Measurements from ENCODE around the gene TSPAN17.

DNA sequence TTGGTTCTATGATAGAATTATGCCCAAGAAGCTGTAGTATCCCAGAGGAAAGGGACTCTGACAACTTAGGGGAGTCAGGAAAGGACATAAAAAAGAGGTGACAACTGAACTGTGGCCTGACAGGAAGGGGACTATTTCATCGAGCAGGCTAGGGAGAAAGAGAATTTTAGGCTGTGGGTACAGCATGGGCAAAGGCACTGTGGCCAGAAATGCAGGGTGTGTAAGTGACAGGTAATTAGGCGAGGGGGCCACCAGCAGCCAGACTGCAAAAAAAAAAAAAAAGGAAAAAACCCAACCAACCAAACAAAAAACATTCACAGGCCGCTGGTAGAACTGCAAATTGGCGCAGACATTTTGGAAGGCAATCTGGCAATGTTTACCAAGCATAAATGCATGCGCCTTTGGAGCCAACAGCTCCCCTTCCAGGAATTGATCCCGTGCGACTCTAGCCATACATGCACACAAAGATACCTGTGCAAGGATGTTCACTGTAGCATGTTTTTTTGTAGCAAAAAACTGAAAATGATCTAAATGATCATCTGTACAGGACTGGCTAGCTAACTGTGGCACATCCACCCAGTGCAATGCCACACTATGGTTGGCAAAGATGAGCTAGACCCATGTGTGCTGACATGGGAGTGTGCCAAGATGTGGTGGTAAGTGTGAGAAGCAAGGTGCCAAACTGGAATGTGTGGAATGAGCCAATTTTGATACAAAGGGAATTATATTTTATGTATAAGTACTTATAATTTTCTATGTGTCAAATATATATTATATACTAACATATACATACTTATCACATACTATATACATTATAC lies 15.7 kb upstream of the TSPAN17 start:
- TF ChIP-seq, protein P1, sequence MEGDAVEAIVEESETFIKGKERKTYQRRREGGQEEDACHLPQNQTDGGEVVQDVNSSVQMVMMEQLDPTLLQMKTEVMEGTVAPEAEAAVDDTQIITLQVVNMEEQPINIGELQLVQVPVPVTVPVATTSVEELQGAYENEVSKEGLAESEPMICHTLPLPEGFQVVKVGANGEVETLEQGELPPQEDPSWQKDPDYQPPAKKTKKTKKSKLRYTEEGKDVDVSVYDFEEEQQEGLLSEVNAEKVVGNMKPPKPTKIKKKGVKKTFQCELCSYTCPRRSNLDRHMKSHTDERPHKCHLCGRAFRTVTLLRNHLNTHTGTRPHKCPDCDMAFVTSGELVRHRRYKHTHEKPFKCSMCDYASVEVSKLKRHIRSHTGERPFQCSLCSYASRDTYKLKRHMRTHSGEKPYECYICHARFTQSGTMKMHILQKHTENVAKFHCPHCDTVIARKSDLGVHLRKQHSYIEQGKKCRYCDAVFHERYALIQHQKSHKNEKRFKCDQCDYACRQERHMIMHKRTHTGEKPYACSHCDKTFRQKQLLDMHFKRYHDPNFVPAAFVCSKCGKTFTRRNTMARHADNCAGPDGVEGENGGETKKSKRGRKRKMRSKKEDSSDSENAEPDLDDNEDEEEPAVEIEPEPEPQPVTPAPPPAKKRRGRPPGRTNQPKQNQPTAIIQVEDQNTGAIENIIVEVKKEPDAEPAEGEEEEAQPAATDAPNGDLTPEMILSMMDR (IDR thresholded peaks at IDR 0.05): no peak
- no peak for TF ChIP-seq POLR2A (IDR thresholded peaks at IDR 0.05)

All from esophagus squamous epithelium (tissue), 4 donors.